Measurements from ENCODE around the gene ACKR2. TPM values are rescaled to one million over a fixed set of nuclear protein-coding genes. Genes with fewer than 3 reads are reported as not detected.

The ACKR2 gene
- total RNA-seq, 1 donor from 2014 or later = 1.00 TPM

DNA sequence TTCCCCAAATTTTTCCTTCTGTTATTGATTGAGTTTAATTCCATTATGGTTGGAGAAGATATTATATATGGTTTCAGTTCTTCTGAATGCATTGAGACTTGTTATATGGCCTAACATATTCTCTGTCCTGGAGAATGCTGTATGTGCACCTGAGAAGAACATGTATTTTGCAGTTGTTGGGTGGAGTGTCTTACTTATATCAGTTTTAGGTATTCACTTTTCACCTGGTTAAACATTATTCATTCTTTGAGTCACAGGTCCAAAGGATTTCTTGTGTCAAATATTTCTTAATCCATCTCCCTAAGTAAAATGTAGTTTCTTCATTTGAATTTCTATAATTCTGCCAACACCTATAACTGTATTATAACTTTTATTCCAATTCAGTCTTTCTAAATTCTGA lies 17.8 kb downstream of the ACKR2 start:
- intact Hi-C loops (cut with micrococcal nuclease) = no loop called here

DNA sequence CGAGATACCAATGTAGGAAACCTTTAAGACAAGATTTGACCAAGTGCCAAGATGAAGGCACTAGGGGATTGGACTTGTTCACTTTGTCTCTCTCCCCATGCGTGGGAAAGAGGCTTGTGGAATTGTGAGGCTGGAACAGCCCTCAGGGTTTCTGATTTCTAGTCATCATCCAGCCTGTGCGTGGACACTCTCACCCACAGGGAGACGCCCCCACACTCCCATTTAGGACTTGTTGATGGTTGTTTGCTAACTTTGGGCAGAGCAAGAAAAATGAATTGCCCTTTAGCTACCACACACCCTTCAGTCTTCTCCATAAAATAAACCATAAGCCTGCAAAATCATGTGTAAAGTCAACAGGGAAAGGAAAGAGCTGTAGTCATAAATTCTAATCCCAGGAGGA lies 18.4 kb downstream of the ACKR2 start:
- intact Hi-C loops (cut with micrococcal nuclease) = no loop called here

DNA sequence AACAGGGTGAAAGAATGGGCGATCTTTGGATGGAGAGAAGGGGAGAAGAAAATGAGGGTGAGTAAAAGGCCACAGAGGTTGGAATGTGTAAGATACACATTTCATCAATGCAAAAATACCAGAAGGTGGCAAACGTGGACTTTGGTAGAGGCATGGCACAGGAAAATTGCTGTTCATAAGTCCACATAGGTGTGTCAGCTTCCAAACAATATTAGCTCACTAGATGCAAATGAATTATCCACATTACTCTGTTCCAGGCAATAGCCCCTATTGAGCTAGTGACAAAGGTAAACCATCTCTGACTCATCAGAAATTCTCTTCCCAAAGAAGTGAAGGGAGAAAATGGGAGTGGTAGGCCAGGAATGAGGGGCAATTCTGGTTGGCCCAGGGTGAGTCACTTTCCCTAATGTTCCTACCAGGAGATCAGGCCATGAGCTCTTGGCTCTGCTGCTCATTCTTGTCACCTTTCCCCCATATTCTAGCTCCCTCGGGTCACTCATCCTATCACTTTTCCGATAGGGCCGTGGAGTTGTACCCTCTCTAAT lies 19.9 kb downstream of the ACKR2 start:
- intact Hi-C loops (cut with micrococcal nuclease) = no loop called here

DNA sequence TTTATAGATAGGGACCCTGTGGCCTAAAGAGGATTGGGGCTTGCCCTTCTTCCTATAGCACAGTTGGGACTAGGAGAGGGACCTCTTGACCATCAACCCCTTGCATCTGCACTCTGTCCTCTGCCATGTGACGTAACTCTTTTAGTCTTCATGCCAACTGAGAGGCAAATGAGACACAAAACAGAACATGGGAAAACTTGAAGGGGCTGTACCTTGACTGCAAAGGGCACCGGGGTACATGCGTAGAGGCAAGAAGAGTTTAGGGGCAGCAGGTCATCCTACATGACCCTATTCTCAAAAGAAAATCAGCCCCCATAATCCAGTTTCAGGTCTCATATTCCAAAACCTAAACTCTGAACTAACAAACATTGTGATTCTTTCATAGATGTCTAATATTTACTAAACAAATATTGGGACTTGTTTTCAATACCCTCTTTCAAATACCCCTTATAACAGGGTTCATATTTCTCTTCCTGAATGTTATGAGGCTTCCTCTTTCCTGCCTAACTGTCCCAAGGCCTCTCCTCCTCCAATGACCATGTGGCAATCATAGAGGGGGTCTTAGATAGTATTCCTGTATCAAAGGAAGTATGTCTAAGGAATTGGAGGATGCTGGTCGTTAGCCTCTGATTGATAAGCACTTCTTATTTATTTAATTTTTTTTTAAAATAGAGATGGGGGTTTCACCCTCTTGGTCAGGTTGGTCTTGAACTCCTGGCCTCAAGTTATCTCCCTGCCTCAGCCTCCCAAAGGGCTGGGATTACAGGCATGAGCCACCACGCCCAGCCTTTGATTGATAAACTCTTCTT lies 20.6 kb downstream of the ACKR2 start:
- intact Hi-C loops (cut with micrococcal nuclease) = loop anchor here (2.0 kb wide), 2 partner anchors 25 to 49 kb away; partner anchors contain the start of gene HIGD1A

DNA sequence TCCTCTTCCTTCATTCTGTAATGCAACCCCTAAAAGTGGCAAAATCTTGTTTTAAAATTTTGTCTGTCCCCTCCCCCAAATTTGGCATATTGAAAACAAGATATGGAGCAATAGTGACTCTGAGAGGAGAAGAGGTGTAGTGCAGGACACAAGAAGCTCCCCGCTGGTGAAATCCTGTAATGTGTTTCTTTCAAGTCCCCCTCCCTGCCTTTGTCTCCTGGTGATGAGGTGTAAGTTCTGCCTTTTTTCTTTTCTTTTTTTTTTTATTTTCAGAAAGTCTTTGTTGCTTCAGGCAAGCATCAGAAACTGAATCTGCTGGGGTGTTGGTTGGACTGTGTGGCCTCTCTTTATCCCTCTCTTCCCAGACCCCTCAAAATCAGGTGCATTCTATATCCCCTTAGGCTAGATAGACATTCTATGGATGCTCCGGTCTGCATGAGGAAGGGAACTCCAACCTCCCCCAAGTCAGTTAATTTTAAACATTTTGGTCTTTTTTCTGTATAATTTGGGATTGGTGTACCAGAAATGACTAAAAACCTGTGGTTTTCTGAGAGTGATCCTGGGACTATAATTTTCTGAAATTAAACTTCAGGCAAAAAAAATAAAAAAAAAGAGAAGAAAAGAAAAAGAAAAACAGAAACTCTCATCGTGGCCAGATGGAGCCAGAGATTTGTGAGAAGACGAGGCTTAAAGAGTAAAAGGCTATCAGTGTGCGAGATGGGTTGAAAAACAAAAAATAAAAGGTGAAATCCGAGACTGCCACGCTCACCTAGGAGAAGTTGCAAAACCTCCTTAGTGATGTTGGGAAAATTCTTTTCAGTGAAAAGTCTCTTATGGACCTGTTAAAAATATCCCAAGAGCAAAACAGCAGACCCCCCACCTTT lies 21.4 kb downstream of the ACKR2 start:
- intact Hi-C loops (cut with micrococcal nuclease) = loop anchor here (1.0 to 2.0 kb wide), 3 partner anchors 26 to 51 kb away; partner anchors contain the start of gene HIGD1A

DNA sequence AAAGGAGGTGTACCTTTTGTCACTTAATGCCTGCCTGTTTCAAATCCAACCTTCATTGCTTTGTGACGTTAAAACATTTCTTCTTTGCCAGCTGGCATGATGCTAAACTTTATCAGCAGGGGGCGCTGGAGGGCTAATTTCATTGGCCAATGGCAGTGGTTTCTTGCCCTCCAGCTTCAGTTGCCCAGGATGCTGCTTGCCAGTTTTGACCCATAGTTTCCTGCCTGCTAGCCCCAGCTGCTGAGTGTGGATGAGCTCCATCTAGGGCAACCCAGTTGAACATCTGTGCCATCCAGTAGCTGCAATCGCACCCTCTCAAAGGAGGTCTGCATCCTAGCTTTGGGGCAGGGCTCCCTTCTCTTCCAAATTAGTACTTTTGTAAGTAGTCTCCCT lies 22.1 kb downstream of the ACKR2 start:
- intact Hi-C loops (cut with micrococcal nuclease) = loop anchor here (1.0 to 2.0 kb wide), 3 partner anchors 27 to 51 kb away; partner anchors contain the start of gene HIGD1A

DNA sequence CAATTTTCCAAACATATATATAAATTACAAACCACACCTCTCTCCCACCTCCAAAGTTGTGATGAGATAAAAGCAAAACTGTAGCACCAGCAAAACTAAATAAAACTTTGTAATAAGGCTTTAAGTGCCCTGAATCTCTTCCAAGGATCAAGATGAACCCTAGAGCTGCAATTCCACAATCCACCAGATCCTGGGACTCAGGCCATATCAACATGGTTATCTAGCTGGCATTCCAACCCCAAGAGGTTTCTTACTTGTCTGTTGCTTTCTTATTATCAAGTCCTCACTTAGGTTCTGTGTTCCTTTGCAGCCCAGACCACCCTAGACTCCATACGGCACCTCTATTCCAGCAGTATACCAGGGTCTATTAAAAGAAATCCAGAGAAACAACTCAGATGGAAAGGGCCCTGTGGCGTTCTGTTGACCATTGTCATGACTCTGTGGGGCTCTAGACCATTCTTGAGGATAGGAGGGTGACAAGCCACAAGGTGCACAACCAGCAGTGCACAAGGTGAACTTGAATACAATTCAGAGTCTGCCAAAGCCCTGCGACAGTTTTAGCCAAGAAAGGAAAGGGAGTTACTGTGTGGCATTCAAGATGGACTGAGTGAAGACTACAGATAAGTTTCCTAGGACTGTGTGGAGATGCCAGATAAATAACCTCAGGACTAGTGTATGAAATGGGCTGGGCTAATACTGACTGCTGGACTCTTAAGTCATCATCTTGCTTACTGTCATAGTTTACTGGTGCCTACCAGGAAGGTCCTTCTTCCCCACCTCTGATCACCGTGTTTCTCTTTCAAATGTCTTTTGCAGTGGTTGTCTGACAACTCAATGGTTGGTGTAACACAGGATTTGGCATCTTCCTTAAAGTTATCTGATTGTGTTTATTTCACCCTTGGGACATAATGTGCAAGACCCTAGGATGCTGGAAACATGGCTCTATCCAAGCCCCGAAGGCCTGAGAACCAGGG lies 27.2 kb downstream of the ACKR2 start:
- intact Hi-C loops (cut with micrococcal nuclease) = no loop called here

DNA sequence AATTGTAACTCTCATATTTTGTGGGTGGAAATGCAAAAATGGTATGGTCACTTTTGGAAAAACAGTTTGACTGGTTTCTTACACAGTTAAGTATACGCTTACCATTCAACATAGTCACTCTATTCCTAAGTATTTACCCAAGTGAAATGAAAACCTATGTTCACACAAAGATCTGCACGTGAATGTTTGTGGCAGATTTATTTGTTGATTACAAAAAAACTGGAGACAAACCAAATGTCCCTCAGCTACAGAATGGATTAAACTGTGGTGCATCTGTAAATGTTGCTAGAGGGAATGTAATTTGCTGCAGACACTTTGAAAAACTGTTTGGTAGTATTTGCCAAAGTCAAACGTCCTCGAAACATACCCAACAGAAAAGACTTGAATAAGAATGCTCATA lies 29.3 kb downstream of the ACKR2 start:
- intact Hi-C loops (cut with micrococcal nuclease) = no loop called here

DNA sequence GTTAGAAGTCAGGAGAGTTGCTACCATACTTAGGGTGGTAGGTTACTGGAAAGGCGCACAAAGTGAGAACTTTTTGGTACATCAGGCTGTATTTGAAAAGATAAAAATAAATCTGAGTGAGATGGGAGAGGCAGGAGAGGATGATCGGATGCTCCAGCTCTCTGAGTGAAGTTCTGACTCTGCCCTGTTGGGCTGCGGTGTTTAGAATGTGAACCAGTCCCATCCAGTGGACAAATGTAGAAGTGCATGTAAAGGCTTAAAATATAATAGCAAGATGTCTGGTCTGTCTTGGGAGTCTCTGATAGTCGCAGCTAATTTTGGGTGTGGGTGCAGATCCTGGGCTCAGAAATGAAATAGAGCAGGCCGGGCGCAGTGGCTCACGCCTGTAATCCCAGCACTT lies 30.4 kb downstream of the ACKR2 start:
- intact Hi-C loops (cut with micrococcal nuclease) = loop anchor here (1.0 kb wide), 1 partner anchor 59 kb away; no protein-coding TSS in a partner anchor

DNA sequence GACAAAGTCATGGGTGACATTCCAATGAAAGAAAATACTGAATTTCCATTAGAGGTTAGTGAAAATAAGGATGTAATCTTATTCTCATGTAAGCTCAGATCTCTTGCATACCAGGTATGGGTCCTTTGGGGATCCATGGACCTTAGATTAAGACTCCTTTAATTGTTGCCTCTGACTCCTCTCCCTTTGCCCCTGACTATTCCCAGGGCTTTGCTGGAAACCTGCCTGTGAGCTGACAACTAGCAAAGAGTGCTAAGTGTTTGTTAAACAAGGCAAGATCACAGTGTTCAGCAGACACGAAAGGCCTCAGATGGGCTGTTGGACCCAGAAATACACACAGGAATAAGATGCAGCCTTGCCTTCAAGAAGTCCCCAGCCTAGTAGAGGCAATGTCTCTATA lies 32.1 kb downstream of the ACKR2 start:
- intact Hi-C loops (cut with micrococcal nuclease) = no loop called here

DNA sequence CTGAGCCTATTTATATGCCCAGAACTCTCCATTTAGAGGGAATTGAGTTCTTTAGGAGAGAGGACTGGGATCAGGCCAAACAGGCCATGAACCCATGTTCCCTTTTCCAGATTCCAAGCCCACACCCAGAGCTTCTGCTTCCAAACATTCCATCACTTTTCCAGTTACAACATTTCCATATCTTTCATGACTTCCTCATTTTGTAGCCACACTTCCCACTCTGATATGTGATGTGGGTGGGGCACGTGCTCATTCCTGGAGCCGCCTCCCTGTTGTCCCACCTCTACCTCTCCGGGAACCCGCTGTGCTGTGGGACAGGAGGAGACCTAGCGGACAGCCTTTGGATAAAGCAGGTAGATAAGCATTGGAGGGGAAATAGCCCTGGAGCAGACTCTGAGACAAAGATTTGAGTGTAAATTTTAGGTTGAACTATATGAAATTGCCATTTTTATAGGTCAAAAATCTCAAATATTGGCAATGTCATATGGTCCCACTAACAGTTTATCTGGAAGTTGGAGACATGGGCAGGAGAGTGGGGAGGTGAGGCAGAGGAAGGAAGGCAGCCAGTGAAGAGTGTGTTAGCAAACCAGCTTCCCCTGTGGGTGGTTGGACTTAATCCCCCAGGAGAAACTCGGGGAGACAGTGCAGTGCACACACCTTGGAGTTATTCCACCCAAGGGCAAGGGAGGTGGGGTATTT lies 34.6 kb downstream of the ACKR2 start:
- intact Hi-C loops (cut with micrococcal nuclease) = no loop called here

DNA sequence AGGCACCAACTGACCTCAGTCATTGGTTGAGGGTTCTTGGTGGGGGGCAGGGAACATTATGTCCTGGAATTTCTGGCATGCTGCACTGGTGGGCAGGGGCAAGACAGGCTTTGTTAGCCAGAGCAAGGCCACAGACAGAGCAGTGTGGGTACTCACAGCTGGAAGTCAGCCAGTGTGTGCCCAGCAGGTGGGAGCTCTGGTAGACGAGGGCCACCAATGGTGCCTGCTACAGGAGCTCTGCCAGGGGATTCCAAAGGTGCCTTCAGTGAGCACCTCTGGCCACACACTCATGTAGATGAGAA lies 35.1 kb downstream of the ACKR2 start:
- intact Hi-C loops (cut with micrococcal nuclease) = no loop called here

DNA sequence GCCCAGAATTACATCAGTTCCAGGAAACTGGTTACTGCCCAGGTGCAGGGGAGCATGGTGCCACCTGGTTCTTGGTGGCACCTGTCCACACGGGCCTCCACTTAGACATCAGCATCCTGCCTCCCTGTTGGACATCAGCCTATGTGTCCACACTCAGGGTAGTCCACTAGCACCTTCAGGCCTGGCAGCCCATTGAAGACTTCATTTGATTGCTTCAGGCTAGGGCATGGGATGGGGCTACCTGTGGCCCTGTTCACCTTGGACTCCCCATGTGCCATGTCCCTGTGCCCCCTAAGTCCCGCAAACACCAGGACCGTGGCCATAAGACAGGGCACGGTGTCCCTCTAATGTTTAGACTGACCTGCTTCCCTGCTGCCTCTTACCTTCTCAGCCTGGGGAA lies 35.6 kb downstream of the ACKR2 start:
- intact Hi-C loops (cut with micrococcal nuclease) = no loop called here

DNA sequence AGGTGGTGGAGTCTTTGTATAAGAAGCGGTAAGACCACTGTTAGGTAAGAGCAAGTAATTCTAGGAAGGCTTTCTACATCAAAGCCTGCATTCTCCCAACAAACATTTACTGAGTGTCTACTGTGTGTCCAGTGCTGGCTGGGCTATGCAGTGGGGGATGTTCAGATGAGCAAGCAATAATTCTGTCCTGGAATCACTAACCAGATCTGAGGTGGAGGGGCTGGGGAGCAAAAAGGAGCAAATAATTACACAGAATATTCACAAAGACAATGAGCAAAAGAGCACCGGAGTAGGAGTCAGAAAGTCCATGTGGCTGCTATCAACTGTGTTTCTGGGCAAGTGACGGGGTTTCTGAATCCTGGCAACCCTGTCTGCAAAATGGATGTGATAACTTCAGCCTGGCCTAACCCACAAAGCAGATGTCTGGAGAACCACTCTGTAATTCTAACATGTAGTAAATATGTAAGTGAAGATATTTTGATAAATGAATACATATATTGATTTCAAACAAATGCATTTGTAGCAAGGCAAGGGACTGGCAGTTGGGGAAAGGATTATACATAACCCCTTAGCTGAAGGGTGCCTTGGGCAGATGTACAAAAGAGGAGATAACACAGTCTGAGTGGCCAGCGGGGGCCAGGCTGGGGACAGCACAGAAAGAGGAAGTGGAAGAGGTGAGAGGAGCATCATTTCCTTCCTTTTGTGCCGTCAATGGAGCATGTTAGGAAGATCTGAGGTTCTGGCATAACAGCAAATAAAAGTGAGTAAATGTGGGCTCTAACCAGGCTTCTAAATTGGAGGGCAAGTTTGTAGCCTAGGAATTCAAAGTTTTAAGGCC lies 37.7 kb downstream of the ACKR2 start:
- intact Hi-C loops (cut with micrococcal nuclease) = no loop called here

DNA sequence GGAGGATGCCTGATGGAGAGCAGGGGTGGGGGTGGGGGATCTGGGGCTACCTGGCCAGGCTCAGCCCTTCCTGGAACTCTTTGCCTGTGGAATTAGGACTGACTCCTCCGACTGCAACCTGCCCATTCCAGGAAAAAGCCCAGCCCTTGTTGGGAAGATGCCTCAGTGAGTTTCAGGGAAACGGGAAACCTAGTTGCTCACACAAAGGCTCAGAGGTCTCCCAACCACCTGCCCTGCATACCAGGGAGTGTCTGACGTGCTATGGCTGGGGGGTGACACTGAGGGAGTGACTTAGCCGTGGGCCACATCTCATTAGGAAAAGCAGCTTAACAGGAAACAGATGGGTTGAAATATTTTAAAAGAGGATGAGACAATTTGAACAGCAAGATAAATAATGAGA lies 38.5 kb downstream of the ACKR2 start:
- intact Hi-C loops (cut with micrococcal nuclease) = no loop called here

DNA sequence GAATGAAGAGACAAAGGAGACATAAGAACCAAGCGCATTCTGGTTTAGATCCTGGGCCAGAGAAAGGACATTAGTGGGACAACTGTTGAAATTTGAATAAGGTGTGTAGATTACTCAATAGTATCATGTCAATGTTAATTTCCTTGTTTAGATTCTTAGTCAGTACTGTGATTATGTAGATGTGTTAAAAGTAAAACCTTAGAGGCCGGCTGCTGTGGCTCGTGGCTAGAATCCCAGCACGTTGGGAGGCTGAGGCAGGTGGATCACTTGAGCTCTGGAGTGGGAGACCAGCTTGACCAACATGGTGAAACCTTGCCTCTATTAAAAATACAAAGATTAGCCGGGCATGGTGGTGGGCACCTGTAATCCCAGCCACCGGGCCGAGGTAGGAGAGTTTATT lies 39.8 kb downstream of the ACKR2 start:
- intact Hi-C loops (cut with micrococcal nuclease) = no loop called here

DNA sequence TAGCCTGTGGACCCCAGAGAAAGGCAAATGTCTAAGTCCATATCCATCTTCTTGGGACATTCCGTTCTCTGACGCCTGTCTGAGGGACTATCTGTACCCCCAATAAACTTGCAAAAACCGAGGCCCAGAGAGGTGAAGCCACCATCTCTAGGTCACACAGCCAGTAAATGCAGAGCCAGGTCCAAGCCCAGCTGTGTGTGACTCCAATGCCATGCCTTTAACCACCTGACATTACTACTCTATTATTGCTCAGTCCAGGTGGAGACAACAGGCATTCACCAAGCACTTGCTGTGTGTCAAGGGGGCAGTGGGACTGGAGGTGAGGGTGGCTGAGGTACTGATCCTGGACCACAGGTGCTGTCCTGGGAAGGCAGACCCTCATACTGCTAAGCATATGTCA lies 41.0 kb downstream of the ACKR2 start:
- intact Hi-C loops (cut with micrococcal nuclease) = no loop called here

DNA sequence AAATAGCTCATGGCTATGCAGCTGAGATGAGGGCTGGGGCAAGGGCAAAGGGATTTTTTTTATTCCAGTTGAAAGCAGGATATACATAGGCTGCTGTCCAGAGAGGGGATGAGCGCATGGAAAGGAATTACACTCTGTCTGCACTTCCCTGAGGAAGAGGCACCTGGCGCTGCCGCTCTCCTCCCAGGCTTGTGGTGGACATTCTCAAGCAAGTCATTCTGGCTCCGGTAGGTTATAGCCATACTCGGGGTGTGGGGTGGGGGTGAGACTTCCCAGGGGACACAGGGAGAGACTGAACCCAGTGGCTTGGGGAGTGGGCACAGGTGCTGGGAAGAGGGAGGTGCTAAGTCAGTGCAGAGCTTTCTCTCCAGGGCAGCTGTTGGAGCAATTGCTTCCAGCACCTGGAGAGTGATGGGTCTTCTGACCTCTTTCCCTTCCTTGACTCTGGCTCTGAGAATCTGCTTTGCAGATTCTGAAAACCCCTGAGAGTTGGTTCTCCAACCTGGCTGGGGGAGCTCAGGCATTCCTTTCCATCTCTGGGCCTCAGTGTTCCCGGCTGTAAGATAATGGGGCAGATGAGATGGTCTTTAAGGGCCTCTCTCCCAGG lies 42.1 kb downstream of the ACKR2 start:
- intact Hi-C loops (cut with micrococcal nuclease) = no loop called here

DNA sequence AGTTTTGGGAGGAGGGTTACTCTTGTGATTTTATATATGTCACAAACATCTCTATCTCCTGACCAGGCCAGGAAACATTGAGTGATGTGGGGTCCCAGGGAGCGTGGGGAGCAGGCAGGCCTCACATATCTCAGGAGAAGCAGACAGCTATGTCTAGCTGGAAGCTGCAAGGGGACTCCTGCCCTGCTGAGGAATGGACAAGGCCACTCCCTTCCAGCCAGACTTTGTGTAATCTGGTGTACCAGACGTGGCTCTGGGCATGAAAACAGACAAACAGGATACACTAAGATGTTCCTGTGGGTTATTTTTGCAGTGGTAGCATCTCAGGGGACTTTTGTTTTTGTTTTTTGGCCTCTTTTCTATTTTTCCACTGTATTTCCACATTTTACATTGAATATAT lies 43.2 kb downstream of the ACKR2 start:
- intact Hi-C loops (cut with micrococcal nuclease) = no loop called here
